GM23338 (cell line): Measurements from ENCODE around the gene PAX9. TPM values are rescaled to one million over a fixed set of nuclear protein-coding genes. Genes with fewer than 3 reads are reported as not detected.
A peak's percentile ranks its signal among the peaks of the same experiment; 100 is the strongest.

Experiments
- ATAC-seq: fragments of 200-7000 bp; cut with Tn5 transposase; 3 replicates; pipeline ENCODE4 v1.9.1; 2020
- DNase-seq: peaks from one replicate; pipeline ENCODE4 v3.0.0-alpha.2; 2015; ENCODE audit warnings: low spot score
- H2AFZ ChIP-seq: fragments of 200-600 bp; sonication (generic); 2 replicates; pipeline ENCODE4 v1.8.0; 2016; ENCODE audit warnings: antibody characterized with exemption, mild to moderate bottlenecking, moderate library complexity
- H3F3A ChIP-seq: fragments of 200-600 bp; sonication (generic); replicated peaks from 2 replicates; pipeline ENCODE4 v1.8.0; 2017; ENCODE audit warnings: antibody characterized with exemption, mixed run types, low read depth
- H3K27ac ChIP-seq: fragments of 200-600 bp; sonication (generic); 2 replicates; pipeline ENCODE4 v1.6.1; 2016; ENCODE audit warnings: low read depth
- H3K27me3 ChIP-seq: fragments of 200-600 bp; sonication (generic); 2 replicates; pipeline ENCODE4 v1.8.0; 2016; ENCODE audit warnings: mild to moderate bottlenecking, mixed run types, moderate library complexity; ENCODE audit not compliant: insufficient read depth
- H3K36me3 ChIP-seq: fragments of 200-600 bp; sonication (generic); 2 replicates; pipeline ENCODE4 v1.8.0; 2016; ENCODE audit warnings: mild to moderate bottlenecking; ENCODE audit not compliant: insufficient read depth
- H3K4me1 ChIP-seq: fragments of 200-600 bp; sonication (generic); 2 replicates; pipeline ENCODE4 v1.8.0; 2016; ENCODE audit warnings: mild to moderate bottlenecking, moderate library complexity; ENCODE audit not compliant: insufficient read depth
- H3K4me2 ChIP-seq: fragments of 200-600 bp; sonication (generic); 2 replicates; pipeline ENCODE4 v1.7.1; 2017; ENCODE audit warnings: mixed run types
- H3K4me3 ChIP-seq: fragments of 200-600 bp; sonication (generic); 2 replicates; pipeline ENCODE4 v1.6.1; 2016; ENCODE audit warnings: mixed run types
- H3K79me2 ChIP-seq: fragments of 200-600 bp; sonication (generic); replicated peaks from 2 replicates; pipeline ENCODE4 v1.8.0; 2017; ENCODE audit warnings: mild to moderate bottlenecking; ENCODE audit not compliant: insufficient read depth
- H3K9me2 ChIP-seq: fragments of 200-600 bp; sonication (generic); 2 replicates; pipeline ENCODE4 v1.8.0; 2017; ENCODE audit not compliant: insufficient read depth
- H4K20me1 ChIP-seq: fragments of 200-600 bp; sonication (generic); replicated peaks from 2 replicates; pipeline ENCODE4 v1.8.0; 2017; ENCODE audit warnings: mild to moderate bottlenecking; ENCODE audit not compliant: insufficient read depth
- H3K27ac Mint-ChIP-seq: 2 replicates; pipeline ENCODE4 v1.8.0; 2020; ENCODE audit warnings: inconsistent platforms, mild to moderate bottlenecking, moderate library complexity, mixed read lengths
- H3K27me3 Mint-ChIP-seq: 3 replicates; pipeline ENCODE4 v1.8.0; 2022; ENCODE audit warnings: low read depth, mild to moderate bottlenecking, moderate library complexity, mixed read lengths, inconsistent platforms; ENCODE audit not compliant: insufficient read depth, poor library complexity
- H3K36me3 Mint-ChIP-seq: 3 replicates; pipeline ENCODE4 v1.8.0; 2021; ENCODE audit warnings: low read depth, mild to moderate bottlenecking, inconsistent platforms, moderate library complexity, mixed read lengths
- H3K4me1 Mint-ChIP-seq: 3 replicates; pipeline ENCODE4 v1.8.0; 2020; ENCODE audit warnings: mild to moderate bottlenecking, inconsistent platforms, mixed read lengths
- H3K4me3 Mint-ChIP-seq: 3 replicates; pipeline ENCODE4 v1.8.0; 2021; ENCODE audit warnings: moderate library complexity, mild to moderate bottlenecking, inconsistent platforms, mixed read lengths
- H3K9me3 Mint-ChIP-seq: 3 replicates; pipeline ENCODE4 v1.8.0; 2020; ENCODE audit warnings: moderate library complexity, mild to moderate bottlenecking, inconsistent platforms, mixed read lengths
- CREB1 ChIP-seq: fragments of 250-450 bp; sonication (Bioruptor Pico); IDR thresholded peaks from 2 replicates; pipeline ENCODE4 v1.5.0; 2020; ENCODE audit warnings: low read depth, mild to moderate bottlenecking, moderate library complexity
- CTCF ChIP-seq, 2 experiments: fragments of 200-600 bp in 1 of 2; sonication (generic) in 1 of 2; conservative IDR thresholded peaks; 2 replicates each; pipeline versions ENCODE4 v1.5.1 to v1.6.1; 2016 to 2017; ENCODE audit warnings: antibody characterized with exemption in 2 of 2, low read depth in 2 of 2, mild to moderate bottlenecking in 2 of 2, moderate library complexity in 1 of 2
- EZH2 ChIP-seq: fragments of 200-600 bp; sonication (generic); IDR thresholded peaks from one replicate; pipeline ENCODE4 v1.8.0; 2017; ENCODE audit warnings: antibody characterized with exemption, mild to moderate bottlenecking, low read depth; ENCODE audit not compliant: unreplicated experiment
- EZH2phosphoT487 ChIP-seq: fragments of 200-600 bp; sonication (generic); IDR thresholded peaks from one replicate; pipeline ENCODE4 v1.8.1; 2018; ENCODE audit warnings: antibody characterized with exemption; ENCODE audit not compliant: unreplicated experiment
- JUNB ChIP-seq: IDR thresholded peaks from one replicate; pipeline ENCODE4 v1.6.1; 2016; ENCODE audit warnings: antibody characterized with exemption; ENCODE audit not compliant: unreplicated experiment
- POLR2AphosphoS5 ChIP-seq: IDR thresholded peaks from 2 replicates; pipeline ENCODE4 v1.6.1; 2016; ENCODE audit warnings: antibody characterized with exemption, low read depth
- REST ChIP-seq: IDR thresholded peaks from one replicate; pipeline ENCODE4 v1.6.1; 2018; ENCODE audit warnings: antibody characterized with exemption; ENCODE audit not compliant: unreplicated experiment
- STAT1 ChIP-seq: IDR thresholded peaks from one replicate; pipeline ENCODE4 v1.6.1; 2016; ENCODE audit warnings: antibody characterized with exemption; ENCODE audit not compliant: unreplicated experiment
- ZNF114 ChIP-seq: fragments of 250-450 bp; sonication (Bioruptor Pico); IDR thresholded peaks from 2 replicates; pipeline ENCODE4 v1.5.0; 2020; ENCODE audit warnings: mild to moderate bottlenecking, moderate library complexity
- ZNF331 ChIP-seq: fragments of 250-450 bp; sonication (Bioruptor Pico); IDR thresholded peaks from 2 replicates; pipeline ENCODE4 v1.5.0; 2020; ENCODE audit warnings: low read depth, mild to moderate bottlenecking, moderate library complexity
- polyA plus RNA-seq: library from polyadenylated mRNA; unstranded; fragments of >200 nt; fragmentation: Nextera tagmentation; extraction: Ambion mirVana; gene quantifications from 2 replicates; pipeline ENCODE4 v1.2.1, GENCODE V29; 2016
- total RNA-seq: library from RNA; depleted of rRNA; stranded (reverse); fragments of >200 nt; shearing (Covaris generic); gene quantifications from 2 replicates; pipeline ENCODE4 v1.2.3, GENCODE V29; 2014

The PAX9 gene
- total and polyA plus RNA-seq, 2 experiments from 2014 or later, result 0.74 TPM; not detected in 1

- Histone ChIP-seq H3K9me2 (no peaks in the 10 kb centered on the region), H3K27ac (no peak overlapping the region), H2AFZ (peak overlapping the region; percentile 28; the same call in 1 of the 2 replicates), H3F3A (no peaks in the 10 kb centered on the region; the same call in 1 of the 2 replicates), H4K20me1 (no peaks in the 10 kb centered on the region), H3K79me2 (no peaks in the 10 kb centered on the region), H3K4me2 (no peak overlapping the region), H3K4me1 (no peaks in the 10 kb centered on the region), H3K36me3 (no peaks in the 10 kb centered on the region), H3K4me3 (no peak overlapping the region), H3K27me3 (no peaks in the 10 kb centered on the region)
- ATAC-seq, result no peak
- Mint-ChIP-seq H3K27me3 (no peaks in the 10 kb centered on the region), H3K27ac (no peak overlapping the region), H3K4me3 (no peak overlapping the region), H3K4me1 (peaks cover 7% of the 10 kb centered on the region; the same call in 2 of the 3 replicates), H3K36me3 (no peaks in the 10 kb centered on the region), H3K9me3 (no peaks in the 10 kb centered on the region)
- TF ChIP-seq JUNB, result no peak
- no peak for TF ChIP-seq POLR2AphosphoS5
- no peak for TF ChIP-seq CTCF (conservative IDR thresholded peaks at IDR 0.05; ENCODE audit: low read depth in 2 of 2)
- DNase-seq, result no peak
Observed at GRCh38 chr14:36627981-36628380, 33.7 kb upstream of the PAX9 start.

- H3K27me3 Mint-ChIP-seq, result no peaks in the 10 kb centered on the region
- H3K27ac Mint-ChIP-seq, result no peak overlapping the region
- no peaks in the 10 kb centered on the region for H3K36me3 ChIP-seq
- H2AFZ ChIP-seq, result no peak overlapping the region
- no peak overlapping the region for H3K4me2 ChIP-seq
- no peaks in the 10 kb centered on the region for H3K9me3 Mint-ChIP-seq
- H3K79me2 ChIP-seq, result no peaks in the 10 kb centered on the region
- no peak overlapping the region for H3K4me3 ChIP-seq
- H4K20me1 ChIP-seq, result no peaks in the 10 kb centered on the region; the same call in 1 of the 2 replicates
- DNase-seq, result no peak
- H3K27ac ChIP-seq, result no peak overlapping the region
- no peak overlapping the region for H3K4me3 Mint-ChIP-seq
- no peaks in the 10 kb centered on the region for H3K4me1 ChIP-seq
- no peaks in the 10 kb centered on the region for H3K27me3 ChIP-seq
- TF ChIP-seq EZH2phosphoT487 (no peak), JUNB (no peak), CTCF (conservative IDR thresholded peaks at IDR 0.05; ENCODE audit: low read depth in 2 of 2) (no peak), ZNF114 (CRISPR knock-in tag) (no peak), POLR2AphosphoS5 (no peak), REST (no peak), CREB1 (no peak), EZH2 (no peak), ZNF331 (CRISPR knock-in tag) (no peak), STAT1 (no peak)
- H3F3A ChIP-seq, result no peaks in the 10 kb centered on the region
- H3K36me3 Mint-ChIP-seq, result no peaks in the 10 kb centered on the region
- no peaks in the 10 kb centered on the region for H3K9me2 ChIP-seq
- H3K4me1 Mint-ChIP-seq, result no peaks in the 10 kb centered on the region
- ATAC-seq, result no peak
Observed at GRCh38 chr14:36633580-36633979, 28.1 kb upstream of the PAX9 start.
